WTC11 (cell line): Measurements from ENCODE around the gene ACTA1. TPM values are rescaled to one million over a fixed set of nuclear protein-coding genes. Genes with fewer than 3 reads are reported as not detected.

ENCODE experiments used
- ATAC-seq: fragments of 200-7000 bp; cut with Tn5 transposase; 2 replicates; pipeline ENCODE4 v1.10.0; 2021; ENCODE audit warnings: mild to moderate bottlenecking, moderate library complexity
- CTCF ChIA-PET: fragments of 300-600 bp; sonication (Branson Sonifier 250); formaldehyde crosslinking; loops from one replicate; lab custom pipeline; 2021; ENCODE audit warnings: antibody characterized with exemption; lab: Charles Lee
- POLR2A ChIA-PET: fragments of 350-600 bp; sonication (Branson Sonifier 250); formaldehyde crosslinking; loops from one replicate; lab custom pipeline; 2021; ENCODE audit warnings: antibody characterized with exemption; lab: Charles Lee
- DNase-seq: peaks from one replicate; pipeline ENCODE4 v3.0.0; 2021; ENCODE audit warnings: low spot score
- H3K27ac Mint-ChIP-seq: 2 replicates; pipeline ENCODE4 v1.8.0; 2021; ENCODE audit warnings: mixed read lengths
- H3K27me3 Mint-ChIP-seq: 2 replicates; pipeline ENCODE4 v1.8.0; 2021; ENCODE audit warnings: low read depth, mild to moderate bottlenecking, moderate library complexity, mixed read lengths
- H3K36me3 Mint-ChIP-seq: 2 replicates; pipeline ENCODE4 v1.8.0; 2021; ENCODE audit warnings: mixed read lengths
- H3K4me1 Mint-ChIP-seq: 2 replicates; pipeline ENCODE4 v1.8.0; 2022; ENCODE audit warnings: mixed read lengths
- H3K4me3 Mint-ChIP-seq: 2 replicates; pipeline ENCODE4 v1.8.0; 2021; ENCODE audit warnings: mild to moderate bottlenecking, moderate library complexity, mixed read lengths
- H3K9me3 Mint-ChIP-seq: 2 replicates; pipeline ENCODE4 v1.8.0; 2021; ENCODE audit warnings: mixed read lengths
- AR ChIP-seq: fragments of 250-450 bp; sonication (Bioruptor Pico); IDR thresholded peaks from 2 replicates; pipeline ENCODE4 v1.9.0; 2021; ENCODE audit warnings: mild to moderate bottlenecking
- E2F5 ChIP-seq: sonication (generic); formaldehyde crosslinking; IDR thresholded peaks from 2 replicates; pipeline ENCODE4 v1.8.1; 2022; ENCODE audit warnings: mild to moderate bottlenecking, moderate library complexity, missing genetic modification reagents
- ELF4 ChIP-seq: sonication (generic); formaldehyde crosslinking; IDR thresholded peaks from 2 replicates; pipeline ENCODE4 v1.8.1; 2022; ENCODE audit warnings: low read depth, mild to moderate bottlenecking, moderate library complexity, missing genetic modification reagents
- FOXJ3 ChIP-seq: sonication (generic); formaldehyde crosslinking; IDR thresholded peaks from 2 replicates; pipeline ENCODE4 v1.9.0; 2021; ENCODE audit warnings: missing genetic modification reagents, mild to moderate bottlenecking, borderline replicate concordance
- JAZF1 ChIP-seq: fragments of 250-450 bp; sonication (Bioruptor Pico); IDR thresholded peaks from 2 replicates; pipeline ENCODE4 v1.9.0; 2021; ENCODE audit warnings: moderate library complexity, mild to moderate bottlenecking, inconsistent platforms
- JUN ChIP-seq: sonication (generic); formaldehyde crosslinking; IDR thresholded peaks from 2 replicates; pipeline ENCODE4 v1.8.0; 2023; ENCODE audit warnings: mild to moderate bottlenecking, missing genetic modification reagents
- KAT7 ChIP-seq: sonication (generic); formaldehyde crosslinking; IDR thresholded peaks from 2 replicates; pipeline ENCODE4 v1.8.1; 2023; ENCODE audit warnings: missing genetic modification reagents, mild to moderate bottlenecking, borderline replicate concordance
- MXD4 ChIP-seq: fragments of 250-450 bp; sonication (Bioruptor Pico); IDR thresholded peaks from 2 replicates; pipeline ENCODE4 v1.8.0; 2021; ENCODE audit warnings: mild to moderate bottlenecking, moderate library complexity, borderline replicate concordance
- NFYB ChIP-seq: sonication (generic); formaldehyde crosslinking; conservative IDR thresholded peaks from 2 replicates; pipeline ENCODE4 v1.8.0; 2022; ENCODE audit warnings: low read depth, missing genetic modification reagents
- ZNF121 ChIP-seq: sonication (generic); formaldehyde crosslinking; IDR thresholded peaks from 2 replicates; pipeline ENCODE4 v1.8.0; 2023; ENCODE audit warnings: missing genetic modification reagents
- ZNF232 ChIP-seq: sonication (generic); formaldehyde crosslinking; IDR thresholded peaks from 2 replicates; pipeline ENCODE4 v1.8.0; 2022; ENCODE audit warnings: mild to moderate bottlenecking, missing genetic modification reagents
- ZNF317 ChIP-seq: sonication (generic); formaldehyde crosslinking; IDR thresholded peaks from 2 replicates; pipeline ENCODE4 v1.8.1; 2023; ENCODE audit warnings: low read depth, mild to moderate bottlenecking, moderate library complexity, missing genetic modification reagents, borderline replicate concordance
- total RNA-seq: library from RNA; stranded (reverse); gene quantifications from 3 replicates; pipeline ENCODE4 v1.2.3, GENCODE V29; 2021
- TF ChIP-seq, protein P1 (sequence below): sonication (generic); formaldehyde crosslinking; conservative IDR thresholded peaks from 2 replicates; pipeline ENCODE4 v1.8.1; 2022; ENCODE audit warnings: mild to moderate bottlenecking, missing genetic modification reagents
- TF ChIP-seq, protein P2 (sequence below): fragments of 250-450 bp; sonication (Bioruptor Pico); IDR thresholded peaks from 2 replicates; pipeline ENCODE4 v1.8.0; 2021; ENCODE audit warnings: mild to moderate bottlenecking
- TF ChIP-seq, protein P3 (sequence below): sonication (generic); formaldehyde crosslinking; IDR thresholded peaks from 2 replicates; pipeline ENCODE4 v1.8.0; 2022; ENCODE audit warnings: mild to moderate bottlenecking, missing genetic modification reagents
- TF ChIP-seq, protein P4 (sequence below): sonication (generic); formaldehyde crosslinking; IDR thresholded peaks from 2 replicates; pipeline ENCODE4 v1.8.0; 2022; ENCODE audit warnings: missing genetic modification reagents
- TF ChIP-seq, protein P5 (sequence below): sonication (generic); formaldehyde crosslinking; IDR thresholded peaks from 2 replicates; pipeline ENCODE4 v1.8.0; 2022; ENCODE audit warnings: mild to moderate bottlenecking, missing genetic modification reagents

ACTA1 gene
- total RNA-seq, 1 experiment from 2014 or later: 1.5 TPM

DNA sequence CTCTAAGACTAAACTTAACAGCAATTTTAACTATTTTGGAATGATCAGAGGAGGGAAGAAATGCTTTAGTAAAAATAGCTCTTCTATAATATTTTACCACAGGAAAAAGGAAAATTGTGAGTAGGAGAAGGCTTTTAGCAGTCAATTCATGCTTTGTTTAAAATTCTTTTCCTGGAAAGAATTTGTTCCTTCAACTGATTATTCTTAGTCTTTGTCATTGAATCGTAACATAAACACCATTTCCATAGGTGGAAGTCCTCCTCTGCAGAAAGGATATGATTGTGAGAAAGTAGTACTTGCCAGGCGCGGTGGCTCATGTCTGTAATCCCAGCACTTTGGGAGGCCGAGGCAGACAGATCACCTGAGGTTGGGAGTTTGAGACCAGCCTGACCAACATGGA is 11.9 kb upstream of the ACTA1 start:
- Mint-ChIP-seq H3K27ac (no peak overlapping the region), H3K4me3 (no peak overlapping the region), H3K27me3 (no peaks in the 10 kb centered on the region), H3K4me1 (no peaks in the 10 kb centered on the region), H3K36me3 (peaks cover 39% of the 10 kb centered on the region), H3K9me3 (no peaks in the 10 kb centered on the region)
- TF ChIP-seq ZNF317: no peak
- no peak for TF ChIP-seq AR (CRISPR knock-in tag)
- no peak for TF ChIP-seq MXD4
- TF ChIP-seq, protein P1, sequence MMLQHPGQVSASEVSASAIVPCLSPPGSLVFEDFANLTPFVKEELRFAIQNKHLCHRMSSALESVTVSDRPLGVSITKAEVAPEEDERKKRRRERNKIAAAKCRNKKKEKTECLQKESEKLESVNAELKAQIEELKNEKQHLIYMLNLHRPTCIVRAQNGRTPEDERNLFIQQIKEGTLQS (CRISPR knock-in tag): no peak
- no peak for TF ChIP-seq JUN (CRISPR knock-in tag)
- TF ChIP-seq, protein P2, sequence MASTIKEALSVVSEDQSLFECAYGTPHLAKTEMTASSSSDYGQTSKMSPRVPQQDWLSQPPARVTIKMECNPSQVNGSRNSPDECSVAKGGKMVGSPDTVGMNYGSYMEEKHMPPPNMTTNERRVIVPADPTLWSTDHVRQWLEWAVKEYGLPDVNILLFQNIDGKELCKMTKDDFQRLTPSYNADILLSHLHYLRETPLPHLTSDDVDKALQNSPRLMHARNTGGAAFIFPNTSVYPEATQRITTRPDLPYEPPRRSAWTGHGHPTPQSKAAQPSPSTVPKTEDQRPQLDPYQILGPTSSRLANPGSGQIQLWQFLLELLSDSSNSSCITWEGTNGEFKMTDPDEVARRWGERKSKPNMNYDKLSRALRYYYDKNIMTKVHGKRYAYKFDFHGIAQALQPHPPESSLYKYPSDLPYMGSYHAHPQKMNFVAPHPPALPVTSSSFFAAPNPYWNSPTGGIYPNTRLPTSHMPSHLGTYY (CRISPR knock-in tag): no peak
- TF ChIP-seq, protein P3, sequence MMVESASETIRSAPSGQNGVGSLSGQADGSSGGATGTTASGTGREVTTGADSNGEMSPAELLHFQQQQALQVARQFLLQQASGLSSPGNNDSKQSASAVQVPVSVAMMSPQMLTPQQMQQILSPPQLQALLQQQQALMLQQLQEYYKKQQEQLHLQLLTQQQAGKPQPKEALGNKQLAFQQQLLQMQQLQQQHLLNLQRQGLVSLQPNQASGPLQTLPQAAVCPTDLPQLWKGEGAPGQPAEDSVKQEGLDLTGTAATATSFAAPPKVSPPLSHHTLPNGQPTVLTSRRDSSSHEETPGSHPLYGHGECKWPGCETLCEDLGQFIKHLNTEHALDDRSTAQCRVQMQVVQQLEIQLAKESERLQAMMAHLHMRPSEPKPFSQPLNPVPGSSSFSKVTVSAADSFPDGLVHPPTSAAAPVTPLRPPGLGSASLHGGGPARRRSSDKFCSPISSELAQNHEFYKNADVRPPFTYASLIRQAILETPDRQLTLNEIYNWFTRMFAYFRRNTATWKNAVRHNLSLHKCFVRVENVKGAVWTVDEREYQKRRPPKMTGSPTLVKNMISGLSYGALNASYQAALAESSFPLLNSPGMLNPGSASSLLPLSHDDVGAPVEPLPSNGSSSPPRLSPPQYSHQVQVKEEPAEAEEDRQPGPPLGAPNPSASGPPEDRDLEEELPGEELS (CRISPR knock-in tag): no peak
- TF ChIP-seq JAZF1 (CRISPR knock-in tag): no peak
- TF ChIP-seq ZNF121 (CRISPR knock-in tag): no peak
- no peak for TF ChIP-seq KAT7 (CRISPR knock-in tag)
- TF ChIP-seq E2F5: no peak
- no peak for TF ChIP-seq FOXJ3
- TF ChIP-seq ELF4 (CRISPR knock-in tag): no peak
- TF ChIP-seq ZNF232 (CRISPR knock-in tag): no peak
- DNase-seq (no peak), ATAC-seq (no peak)
- CTCF ChIA-PET: no interaction called here
- POLR2A ChIA-PET: no interaction called here

GRCh38 chr1:229440851-229441537 is 7.1 kb upstream of the ACTA1 start:
- Mint-ChIP-seq H3K27ac (no peak overlapping the region), H3K36me3 (peaks cover 30% of the 10 kb centered on the region)

More at GRCh38 chr1:229440851-229441537, 7.1 kb upstream of the ACTA1 start:
- no peak for ATAC-seq
- CTCF ChIA-PET: interaction anchor here (0.6 to 1.5 kb wide), 3 partner anchors 10 to 118 kb away, joined by 3 read pairs; partner anchors contain the start of gene ABCB10
- no peaks in the 10 kb centered on the region for H3K4me1 Mint-ChIP-seq
- TF ChIP-seq NFYB (CRISPR knock-in tag): no peak
- TF ChIP-seq, protein P4, sequence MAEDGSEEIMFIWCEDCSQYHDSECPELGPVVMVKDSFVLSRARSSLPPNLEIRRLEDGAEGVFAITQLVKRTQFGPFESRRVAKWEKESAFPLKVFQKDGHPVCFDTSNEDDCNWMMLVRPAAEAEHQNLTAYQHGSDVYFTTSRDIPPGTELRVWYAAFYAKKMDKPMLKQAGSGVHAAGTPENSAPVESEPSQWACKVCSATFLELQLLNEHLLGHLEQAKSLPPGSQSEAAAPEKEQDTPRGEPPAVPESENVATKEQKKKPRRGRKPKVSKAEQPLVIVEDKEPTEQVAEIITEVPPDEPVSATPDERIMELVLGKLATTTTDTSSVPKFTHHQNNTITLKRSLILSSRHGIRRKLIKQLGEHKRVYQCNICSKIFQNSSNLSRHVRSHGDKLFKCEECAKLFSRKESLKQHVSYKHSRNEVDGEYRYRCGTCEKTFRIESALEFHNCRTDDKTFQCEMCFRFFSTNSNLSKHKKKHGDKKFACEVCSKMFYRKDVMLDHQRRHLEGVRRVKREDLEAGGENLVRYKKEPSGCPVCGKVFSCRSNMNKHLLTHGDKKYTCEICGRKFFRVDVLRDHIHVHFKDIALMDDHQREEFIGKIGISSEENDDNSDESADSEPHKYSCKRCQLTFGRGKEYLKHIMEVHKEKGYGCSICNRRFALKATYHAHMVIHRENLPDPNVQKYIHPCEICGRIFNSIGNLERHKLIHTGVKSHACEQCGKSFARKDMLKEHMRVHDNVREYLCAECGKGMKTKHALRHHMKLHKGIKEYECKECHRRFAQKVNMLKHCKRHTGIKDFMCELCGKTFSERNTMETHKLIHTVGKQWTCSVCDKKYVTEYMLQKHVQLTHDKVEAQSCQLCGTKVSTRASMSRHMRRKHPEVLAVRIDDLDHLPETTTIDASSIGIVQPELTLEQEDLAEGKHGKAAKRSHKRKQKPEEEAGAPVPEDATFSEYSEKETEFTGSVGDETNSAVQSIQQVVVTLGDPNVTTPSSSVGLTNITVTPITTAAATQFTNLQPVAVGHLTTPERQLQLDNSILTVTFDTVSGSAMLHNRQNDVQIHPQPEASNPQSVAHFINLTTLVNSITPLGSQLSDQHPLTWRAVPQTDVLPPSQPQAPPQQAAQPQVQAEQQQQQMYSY (CRISPR knock-in tag): peak; percentile 75
- TF ChIP-seq, protein P5, sequence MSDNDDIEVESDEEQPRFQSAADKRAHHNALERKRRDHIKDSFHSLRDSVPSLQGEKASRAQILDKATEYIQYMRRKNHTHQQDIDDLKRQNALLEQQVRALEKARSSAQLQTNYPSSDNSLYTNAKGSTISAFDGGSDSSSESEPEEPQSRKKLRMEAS (CRISPR knock-in tag): no peak
- TF ChIP-seq, all 79 proteins: peak for 1
- POLR2A ChIA-PET: interaction anchor here (0.9 kb wide), 1 partner anchor 67 kb away, joined by 3 read pairs; the partner anchor contains the start of gene NUP133
- DNase-seq: no peak
- Mint-ChIP-seq H3K27me3 (peaks cover 12% of the 10 kb centered on the region), H3K4me3 (no peak overlapping the region), H3K9me3 (no peaks in the 10 kb centered on the region)
